ENCODE measurements around the gene DPH7. TPM values are rescaled to one million over a fixed set of nuclear protein-coding genes. Genes with fewer than 3 reads are reported as not detected.

The DPH7 gene
- total and polyA plus RNA-seq, 2 of the 8 experiments (the other 6 are each of a cell fraction or from before 2014, with no cell fraction given): 44.6 to 45.5 TPM

- Histone ChIP-seq H3K23me2 (ENCODE audit: low read depth, low read length) (no peaks in the 10 kb centered on the region), H3K79me2 (ENCODE audit: control insufficient read depth in 1 of 2, insufficient read depth in 2 of 2, low read length in 2 of 2) (no peaks in the 10 kb centered on the region), H2BK20ac (ENCODE audit: low read length) (no peak overlapping the region), H3K27ac (ENCODE audit: low read depth, low read length) (no peak overlapping the region), H3K27me3 (replicated peaks in 1 of 4; ENCODE audit: control insufficient read depth in 3 of 4, extremely low read depth in 1 of 4, insufficient read depth in 3 of 4, low read length in 3 of 4) (no peaks in the 10 kb centered on the region), H3K14ac (ENCODE audit: insufficient read length) (no peak overlapping the region), H4K8ac (ENCODE audit: extremely low read depth, insufficient read depth, low read length) (no peak overlapping the region), H2AFZ (ENCODE audit: low read length) (no peak overlapping the region), H2BK12ac (ENCODE audit: low read depth, low read length) (no peak overlapping the region), H3K23ac (ENCODE audit: insufficient read length) (no peak overlapping the region), H2BK5ac (ENCODE audit: low read depth, low read length) (no peak overlapping the region), H3K79me1 (ENCODE audit: low read depth, low read length) (no peaks in the 10 kb centered on the region), H2BK15ac (ENCODE audit: low read length) (no peak overlapping the region), H3K4ac (replicated peaks; ENCODE audit: insufficient read length, low read depth, low read length) (no peak overlapping the region), H3K56ac (replicated peaks; ENCODE audit: insufficient read length, low read depth, low read length) (no peak overlapping the region), H2BK120ac (replicated peaks; ENCODE audit: low read depth, low read length) (no peak overlapping the region), H3K4me3 (ENCODE audit: extremely low read depth in 1 of 4, insufficient read depth in 2 of 4, low read depth in 3 of 4, low read length in 4 of 4) (no peak overlapping the region), H4K20me1 (replicated peaks in 1 of 2; ENCODE audit: control insufficient read depth in 1 of 2, insufficient read depth in 2 of 2, low read length in 2 of 2) (peaks cover 0 to 1% of the 10 kb centered on the region in 2 experiments), H4K5ac (ENCODE audit: insufficient read length, low read depth, low read length) (no peak overlapping the region), H2AK5ac (ENCODE audit: low read depth, low read length) (no peak overlapping the region), H3K9me3 (ENCODE audit: insufficient read depth in 2 of 2, low read depth in 1 of 2, low read length in 1 of 2) (no peaks in the 10 kb centered on the region; a peak in 1 of 4 replicates), H3K9ac (replicated peaks in 1 of 4; ENCODE audit: extremely low read depth in 1 of 4, low read depth in 3 of 4, low read length in 3 of 4) (no peak overlapping the region), H3K4me2 (ENCODE audit: insufficient read depth in 1 of 2, low read depth in 2 of 2, low read length in 2 of 2) (no peak overlapping the region), H3K18ac (ENCODE audit: extremely low read depth, low read length) (no peak overlapping the region), H3K36me3 (ENCODE audit: control insufficient read depth in 2 of 4, insufficient read depth in 4 of 4, low read length in 3 of 4) (no peaks in the 10 kb centered on the region; a peak in 2 of 8 replicates), H4K91ac (replicated peaks; ENCODE audit: insufficient read length, low read length) (no peak overlapping the region), H3K4me1 (replicated peaks in 1 of 4; ENCODE audit: control insufficient read depth in 3 of 4, insufficient read depth in 4 of 4, low read length in 3 of 4) (no peaks in the 10 kb centered on the region)
- TF ChIP-seq NANOG (IDR thresholded peaks at IDR 0.05; ENCODE audit: insufficient read depth, low read depth, low read length, poor library complexity, severe bottlenecking): no peak
- no peak for TF ChIP-seq HDAC6 (IDR thresholded peaks at IDR 0.05; ENCODE audit: low read depth, low read length)
- no peak for TF ChIP-seq USF2 (IDR thresholded peaks at IDR 0.05; ENCODE audit: low read length)
- peak; percentile 97 for TF ChIP-seq EGR1 (IDR thresholded peaks at IDR 0.05; ENCODE audit: borderline replicate concordance, low read depth, low read length)
- 0 out of 2 replicates have a peak, but pooled peaks have one; percentile 36 for TF ChIP-seq FOSL1 (IDR thresholded peaks at IDR 0.05; ENCODE audit: insufficient read depth, low read depth, low read length)
- TF ChIP-seq TAF7 (optimal IDR thresholded peaks at IDR 0.05; ENCODE audit: borderline replicate concordance, low read depth, low read length): no peak
- POLR2A ChIA-PET (ENCODE audit: partially characterized antibody): no interaction called here
- WGBS, 2 experiments (ENCODE audit: extremely low coverage in 1 of 2, insufficient coverage in 1 of 2, insufficient read length in 1 of 2, insufficient replicate concordance in 2 of 2, low coverage in 1 of 2, low lambda C conversion rate in 2 of 2, missing lambda C conversion rate in 1 of 2): 88% methylated on average over 33 of the region's 33 CpGs; no CpG with 5 or more reads in 1 of the 2 experiments
- FAIRE-seq: no peak
- CTCF ChIA-PET (ENCODE audit: partially characterized antibody): interaction anchor here (1.0 to 1.7 kb wide), 3 partner anchors 10 to 15 kb away, joined by 4 to 6 read pairs (median 6); no protein-coding TSS in a partner anchor
- DNase-seq (ENCODE audit: low read depth in 1 of 2, low spot score in 2 of 2): no peak
These were observed 54.4 kb downstream of the DPH7 start for GRCh38 chr9:137524161-137524980.
